NT2/D1 (cell line): ENCODE measurements around the gene TTC13.

ENCODE experiments used
- SUZ12 ChIP-seq: IDR thresholded peaks from 2 replicates; pipeline ENCODE4 v1.6.1; 2011; ENCODE audit not compliant: insufficient read length, insufficient read depth; ENCODE audit errors: extremely low read depth
- YY1 ChIP-seq: IDR thresholded peaks from 2 replicates; pipeline ENCODE4 v1.6.1; 2011; ENCODE audit not compliant: insufficient read length, insufficient read depth
- ZNF274 ChIP-seq: IDR thresholded peaks from 2 replicates; pipeline ENCODE4 v1.6.1; 2011; ENCODE audit warnings: mild to moderate bottlenecking, low read depth, low read length

DNA sequence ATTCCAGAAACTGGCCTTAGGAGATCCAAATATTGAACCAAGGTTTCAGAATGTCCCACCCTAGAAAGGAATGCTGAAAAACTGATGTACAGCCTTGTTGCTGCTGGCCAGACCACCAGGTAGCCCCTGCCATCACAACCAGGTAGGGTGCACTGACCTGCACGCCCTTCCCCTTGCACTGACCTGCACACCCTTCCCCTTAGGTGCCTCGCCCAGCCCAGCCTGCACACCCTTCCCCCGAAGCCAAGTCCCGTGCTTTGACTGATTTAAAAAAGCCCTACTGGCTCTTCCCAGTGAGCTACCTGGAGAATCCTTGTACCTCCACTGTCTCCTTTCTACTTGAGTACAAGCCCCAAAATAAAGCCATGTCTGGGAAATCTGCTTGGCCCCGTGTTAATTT lies 84.0 kb downstream of the TTC13 start:
- TF ChIP-seq YY1 (no peak), SUZ12 (no peak), ZNF274 (no peak)
